WI38 (cell line): ENCODE data around the gene CADM3.

Experiments used
- H3K4me3 ChIP-seq: 2 replicates; pipeline ENCODE4 v1.5.1; 2011; ENCODE audit warnings: low read depth, mild to moderate bottlenecking, control low read depth, low read length
- CTCF ChIP-seq: IDR thresholded peaks from 2 replicates; pipeline ENCODE4 v1.5.1; 2012; ENCODE audit warnings: low read depth, mild to moderate bottlenecking, control low read depth, low read length

The CADM3 gene

GRCh38 chr1:159162516-159163265, 8.7 kb upstream of the CADM3 start:
- TF ChIP-seq CTCF, result no peak

DNA sequence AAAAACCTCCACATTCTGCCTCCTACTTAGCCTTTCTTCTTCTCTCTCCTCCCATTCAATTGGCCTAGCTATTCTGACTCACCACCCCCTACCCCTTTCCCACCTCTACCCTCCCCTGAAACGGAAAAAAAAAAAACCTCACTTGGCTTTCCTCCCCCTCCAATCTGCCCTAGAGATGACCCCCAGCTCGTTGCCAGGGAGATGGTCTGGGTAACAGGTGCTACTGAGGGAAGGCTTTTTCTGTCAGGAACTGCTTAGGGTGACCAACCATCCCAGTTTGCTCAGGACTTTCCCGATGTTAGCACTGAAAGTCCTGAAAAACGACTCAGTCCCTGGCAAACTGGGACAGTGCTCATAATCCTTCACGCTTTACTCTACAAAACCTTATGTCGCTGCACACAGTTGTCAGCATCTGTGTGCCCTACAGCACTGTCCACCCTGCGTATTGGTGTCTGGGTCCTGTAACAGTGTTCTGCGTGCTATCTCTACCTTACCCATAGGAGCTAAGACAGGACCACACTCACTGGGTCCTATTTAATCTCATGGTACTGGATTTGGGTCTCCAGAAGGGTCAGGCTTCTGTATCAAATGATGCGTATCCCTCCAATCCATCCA, 7.7 kb upstream of the CADM3 start:
- no peak for TF ChIP-seq CTCF
- H3K4me3 ChIP-seq, result no peak overlapping the region

More at GRCh38 chr1:159162516-159163265, 8.7 kb upstream of the CADM3 start:
- no peak overlapping the region for H3K4me3 ChIP-seq

DNA sequence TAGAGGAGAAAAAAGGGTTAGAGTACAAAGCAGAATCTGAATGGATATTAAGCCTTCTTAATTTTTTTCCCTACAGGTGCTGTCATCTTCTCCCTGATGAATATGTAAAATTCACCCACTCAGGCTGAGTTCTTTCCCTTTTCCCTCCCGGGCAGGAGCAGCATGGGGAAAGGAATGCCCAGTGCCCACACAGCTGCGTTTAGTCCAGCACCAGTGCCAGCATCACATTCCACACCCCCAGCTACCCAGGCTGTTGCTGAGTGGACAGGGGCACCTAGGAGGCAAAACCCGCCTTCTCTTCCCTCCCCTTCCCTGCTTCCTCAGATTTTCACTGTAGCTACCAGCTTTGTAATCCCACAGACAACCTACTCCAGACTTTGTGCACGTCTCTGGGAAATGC, 3.4 kb upstream of the CADM3 start:
- no peak for TF ChIP-seq CTCF
- no peak overlapping the region for H3K4me3 ChIP-seq

GRCh38 chr1:159170639-159171038, 776 bp upstream of the CADM3 start:
- no peak overlapping the region for H3K4me3 ChIP-seq
- TF ChIP-seq CTCF, result no peak

DNA sequence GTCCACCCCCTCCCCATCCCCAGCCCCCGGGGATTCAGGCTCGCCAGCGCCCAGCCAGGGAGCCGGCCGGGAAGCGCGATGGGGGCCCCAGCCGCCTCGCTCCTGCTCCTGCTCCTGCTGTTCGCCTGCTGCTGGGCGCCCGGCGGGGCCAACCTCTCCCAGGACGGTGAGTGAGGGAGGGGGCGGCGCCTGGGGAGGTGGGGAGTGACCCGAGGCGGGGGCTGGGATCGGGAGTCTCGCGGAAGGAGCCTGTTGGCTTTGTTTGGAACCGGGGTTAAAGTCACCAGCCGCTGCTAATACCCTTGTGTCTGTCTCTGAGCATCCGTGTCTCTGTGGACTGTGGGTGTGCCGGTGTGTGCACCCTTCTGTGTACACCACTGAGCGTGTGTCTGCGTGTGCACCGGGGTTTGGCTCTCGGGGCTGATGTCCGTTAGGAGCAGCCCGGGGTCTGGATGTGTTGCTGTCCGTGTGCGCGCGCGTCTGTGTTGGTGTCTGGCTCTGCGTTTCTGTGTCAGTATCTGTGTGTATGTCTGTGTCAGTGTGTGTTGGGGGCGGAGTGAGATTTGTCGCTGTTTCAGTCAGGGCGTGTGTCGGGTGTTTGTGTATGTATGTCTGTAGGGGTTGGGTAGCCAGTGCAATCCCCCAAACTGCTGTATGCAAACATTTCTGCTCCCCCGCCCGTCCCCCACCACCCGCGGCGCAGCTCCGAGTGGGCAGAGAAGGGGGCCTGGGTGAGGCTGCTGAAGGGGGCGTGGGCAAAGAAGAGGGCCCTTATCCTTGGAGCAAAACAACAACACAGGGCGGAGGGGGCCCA, 480 bp downstream of the CADM3 start:
- no peak overlapping the region for H3K4me3 ChIP-seq
- no peak for TF ChIP-seq CTCF

GRCh38 chr1:159172614-159173291, 1.3 kb downstream of the CADM3 start:
- TF ChIP-seq CTCF, result no peak
- H3K4me3 ChIP-seq, result no peak overlapping the region
